Breast epithelium (tissue), 3 donors: ENCODE results near the gene LRIG2.

Experiments used
- CTCF ChIP-seq, 3 donors: fragments of 450-650 bp; IDR thresholded peaks; one replicate each; pipeline ENCODE4 v1.5.1; 2016 to 2017; ENCODE audit warnings: antibody characterized with exemption in 3 of 3, mild to moderate bottlenecking in 3 of 3, moderate library complexity in 3 of 3
- POLR2A ChIP-seq: fragments of 450-650 bp; IDR thresholded peaks from one replicate; pipeline ENCODE4 v1.6.1; 2016; ENCODE audit warnings: antibody characterized with exemption, mild to moderate bottlenecking, moderate library complexity
- POLR2AphosphoS5 ChIP-seq, 3 donors: sonication (generic); formaldehyde crosslinking; IDR thresholded peaks; one replicate each; pipeline ENCODE4 v1.6.1; 2017; ENCODE audit warnings: antibody characterized with exemption in 3 of 3

GRCh38 chr1:113103977-113104376 is 31.0 kb downstream of the LRIG2 start:
- TF ChIP-seq CTCF (IDR thresholded peaks at IDR 0.05) (no peak), POLR2A (no peak), POLR2AphosphoS5 (IDR thresholded peaks at IDR 0.05) (no peak)
